Occipital lobe (tissue), 2 donors: Measurements from ENCODE around the gene ZNF138. TPM values are rescaled to one million over a fixed set of nuclear protein-coding genes. Genes with fewer than 3 reads are reported as not detected.
"Not testable (repeated sequence)": the region's sequence is repeated elsewhere in the genome, so short reads cannot be mapped to it uniquely, and the experiment has no call there.

Experiments
- DNase-seq: peaks from one replicate; lab custom pipeline; 2025; lab: John Stamatoyannopoulos, UW
- total RNA-seq: library from RNA; depleted of rRNA; stranded (reverse); fragments of >200 nt; gene quantifications from one replicate; pipeline ENCODE4 v1.2.3, GENCODE V29; 2014

The ZNF138 gene
- total RNA-seq: 65.0 TPM

DNA sequence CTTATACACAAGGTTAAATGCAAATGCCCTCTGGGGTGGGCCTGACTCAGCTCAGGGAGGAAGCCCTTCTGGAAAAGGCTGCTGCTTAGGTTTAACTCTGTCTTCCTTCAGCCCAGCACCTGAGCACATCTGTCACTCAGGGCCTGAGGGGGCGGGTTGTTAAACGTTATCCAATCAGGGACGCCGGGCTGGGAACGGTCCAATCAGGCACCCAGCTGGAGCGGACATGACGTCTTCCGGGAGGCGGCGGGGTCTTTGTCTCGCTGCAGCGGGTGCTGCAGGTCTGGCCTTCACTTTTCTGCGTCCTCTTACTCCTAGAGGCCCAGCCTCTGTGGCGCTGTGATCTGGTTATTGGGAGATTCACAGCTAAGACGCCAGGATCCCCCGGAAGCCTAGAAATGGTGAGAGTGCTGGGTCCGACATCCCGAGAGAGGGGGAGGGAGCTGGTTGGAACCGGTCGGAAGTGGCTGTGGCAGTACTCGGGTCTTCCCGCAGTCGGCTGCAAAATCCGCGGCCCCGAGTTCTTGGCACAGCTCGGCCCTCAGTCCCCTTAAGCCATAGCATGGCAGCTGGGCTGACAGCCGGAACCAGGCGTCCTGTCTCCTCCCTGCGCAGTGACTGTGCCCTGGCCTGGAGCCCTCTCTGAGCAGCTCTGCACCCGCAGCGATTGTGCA is at the start of gene ZNF138:
TSS of gene ZNF138 (plus strand) at position 258 of the 674 bp plus-strand sequence. CDS start at position 399, 141 bp downstream.
- DNase-seq: peak; percentile 96

DNA sequence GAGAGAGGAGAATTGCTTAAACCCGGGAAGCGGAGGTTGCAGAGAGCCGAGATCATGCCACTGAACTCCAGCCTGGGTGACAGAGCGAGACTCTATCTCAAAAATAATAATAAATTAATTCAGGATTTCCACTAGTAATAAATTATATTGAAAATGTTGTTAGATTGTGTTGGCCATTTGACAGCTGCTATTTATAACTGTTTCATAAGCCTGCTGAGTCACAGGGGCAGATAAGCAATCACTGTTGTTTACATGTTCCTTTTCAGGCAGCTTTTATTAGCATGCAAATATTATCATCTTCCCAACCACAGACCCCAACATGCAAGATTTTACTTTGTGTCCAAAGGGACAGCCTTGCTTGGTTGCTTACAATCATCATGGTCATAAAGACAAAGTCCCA is 49.5 kb upstream of the ZNF138 start:
- no peak for DNase-seq

DNA sequence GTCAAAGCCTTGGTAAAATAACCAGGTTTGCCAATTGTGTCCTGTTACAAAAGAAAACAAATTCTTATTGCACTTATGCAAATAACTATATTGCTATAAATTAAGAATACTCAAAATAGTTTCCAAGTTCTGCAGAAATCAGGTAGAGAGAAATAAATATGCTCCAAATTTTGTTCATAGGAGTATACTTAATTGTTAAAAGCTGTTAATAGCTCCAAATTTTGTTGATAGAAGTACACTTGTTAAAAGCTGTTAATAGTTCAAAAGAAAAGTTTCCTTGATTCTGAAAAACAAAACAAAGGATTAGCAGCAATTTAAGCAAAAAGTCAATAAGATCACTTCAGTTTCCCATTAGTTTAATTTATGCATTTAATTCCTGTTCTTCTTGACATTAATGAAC is 46.4 kb upstream of the ZNF138 start:
- DNase-seq: no peak

GRCh38 chr7:64753032-64753431 is 41.2 kb upstream of the ZNF138 start:
- no peak for DNase-seq

DNA sequence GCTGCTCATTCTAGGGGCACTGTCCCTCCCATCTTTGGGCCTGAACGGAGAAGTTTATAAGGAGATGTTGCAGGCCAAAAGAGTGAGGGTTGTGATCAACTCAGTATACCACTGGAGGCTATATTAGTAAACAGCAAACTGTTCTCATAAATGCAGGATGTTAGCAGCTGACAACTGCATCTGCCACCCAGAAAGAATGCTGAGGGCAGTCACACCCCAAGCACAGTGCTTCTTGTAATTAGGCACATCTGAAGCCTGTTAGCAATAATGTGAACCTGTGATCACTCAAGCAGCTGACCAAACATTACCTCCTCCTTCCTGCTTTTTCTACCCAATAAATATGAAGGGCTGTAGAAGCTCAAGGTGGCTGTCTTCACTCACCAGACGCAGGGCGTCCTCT is 38.4 kb upstream of the ZNF138 start:
- DNase-seq: no peak

DNA sequence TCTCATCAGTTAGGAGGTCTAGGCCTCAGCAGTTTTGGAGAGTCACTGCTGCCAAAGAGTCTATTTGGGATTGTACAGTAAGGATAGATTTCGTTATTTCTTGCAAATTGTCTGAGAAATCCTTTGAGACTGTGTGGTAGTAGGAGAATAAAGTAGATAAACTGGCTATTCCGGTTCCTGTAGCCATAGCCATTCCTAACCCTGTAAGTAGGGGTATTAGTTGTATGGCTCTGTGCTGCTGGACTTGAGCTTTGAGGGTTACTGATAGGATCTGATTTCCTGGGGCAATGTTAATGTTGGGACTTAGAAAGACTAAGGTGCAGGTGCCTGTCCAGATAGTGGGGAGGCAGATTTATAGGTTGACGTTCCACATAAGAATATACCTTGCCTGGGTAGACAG is 36.1 kb upstream of the ZNF138 start:
- DNase-seq: no peak

DNA sequence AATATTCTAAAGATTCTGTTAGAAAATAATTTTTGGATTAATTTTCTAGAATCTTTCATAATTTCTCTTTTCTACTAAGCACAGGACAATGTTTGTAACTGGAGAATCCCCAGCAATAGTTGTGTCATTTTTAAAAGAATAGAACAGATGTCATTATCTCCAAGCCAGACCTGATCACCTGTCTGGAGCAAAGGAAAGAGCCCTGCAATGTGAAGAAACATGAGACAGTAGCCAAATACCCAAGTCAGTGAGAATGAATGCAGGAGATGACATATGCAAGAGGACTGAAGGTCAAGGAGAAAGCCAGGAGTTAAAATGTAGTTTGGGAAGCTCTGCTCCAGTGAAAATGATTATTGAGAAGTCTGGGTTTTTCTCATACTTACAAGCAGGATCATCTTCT is 25.4 kb upstream of the ZNF138 start:
- DNase-seq: no peak

DNA sequence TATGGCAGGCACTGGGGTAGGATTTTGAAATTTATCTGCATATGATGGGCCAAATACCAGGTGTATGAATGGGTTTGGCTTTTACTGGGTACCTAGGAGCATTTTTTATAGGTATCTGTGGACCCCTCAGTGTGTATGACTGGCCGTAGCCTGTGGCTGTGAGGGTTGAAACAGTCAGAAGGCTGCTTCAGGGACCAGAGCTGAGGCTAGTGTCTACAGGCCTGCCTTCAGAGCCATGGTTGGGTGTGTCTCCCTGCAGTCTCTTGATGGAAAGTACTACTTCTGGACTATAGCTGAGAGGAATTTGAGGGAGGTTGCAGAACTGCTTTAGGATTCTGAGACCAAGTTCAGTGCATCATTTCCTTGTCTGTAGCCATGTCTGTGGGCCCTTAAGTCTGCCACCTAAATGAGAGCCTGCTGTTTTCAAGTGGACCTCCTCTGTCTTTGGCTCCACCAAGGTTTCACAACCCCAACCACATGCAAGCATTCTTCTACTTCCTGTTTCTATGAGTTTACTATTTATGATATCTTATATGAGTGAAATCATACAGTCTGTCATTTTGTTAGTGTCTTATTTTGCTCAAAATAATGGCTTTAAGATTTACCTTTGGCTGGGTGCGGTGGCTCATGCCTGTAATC is 19.9 kb upstream of the ZNF138 start:
- DNase-seq: no peak

GRCh38 chr7:64775289-64775688 is 18.9 kb upstream of the ZNF138 start:
- DNase-seq: no peak

GRCh38 chr7:64784842-64785241 is 9.4 kb upstream of the ZNF138 start:
- DNase-seq: not testable (repeated sequence)

- no peak for DNase-seq
These were observed 6.9 kb upstream of the ZNF138 start for GRCh38 chr7:64787295-64787694.

DNA sequence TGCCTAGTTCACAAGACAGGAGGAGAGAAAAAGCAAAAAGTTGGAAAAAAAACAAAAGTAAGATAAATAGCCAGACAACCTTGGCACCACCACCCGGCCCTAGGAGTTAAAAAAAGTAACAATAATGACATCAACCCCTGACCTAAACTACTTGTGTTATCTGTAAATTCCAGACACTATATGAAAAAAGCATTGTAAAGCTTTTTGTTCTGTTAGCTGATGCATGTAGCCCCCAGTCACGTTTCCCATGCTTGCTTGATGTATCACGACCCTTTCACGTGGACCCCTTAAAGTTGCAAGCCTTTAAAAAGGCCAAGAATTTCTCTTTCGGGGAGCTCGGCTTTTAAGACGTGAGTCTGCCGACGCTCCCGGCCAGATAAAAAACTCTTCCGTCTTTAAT is 5.0 kb upstream of the ZNF138 start:
- DNase-seq: not testable (repeated sequence)

- no peak for DNase-seq
These were observed 997 bp upstream of the ZNF138 start for GRCh38 chr7:64793106-64793755.

DNA sequence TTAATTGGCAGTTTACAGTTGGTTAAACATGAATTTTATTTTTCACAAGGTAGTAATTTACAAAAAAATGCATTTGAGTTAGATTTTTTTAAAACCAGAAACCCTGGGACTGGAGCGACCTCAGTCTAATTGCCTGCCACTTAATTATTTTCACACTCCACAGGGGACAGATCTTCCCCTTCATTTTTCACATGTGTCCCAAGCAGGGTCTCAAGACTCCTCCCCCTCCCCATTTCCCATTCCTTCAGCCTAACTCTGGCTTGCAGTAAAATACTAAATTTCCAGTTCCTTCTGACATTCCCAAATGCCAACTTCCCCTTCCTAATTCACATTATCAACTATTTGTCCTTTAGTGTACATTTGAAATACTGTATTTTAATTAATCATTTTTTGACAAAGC is 948 bp downstream of the ZNF138 start:
- DNase-seq: no peak

- DNase-seq: not testable (repeated sequence)
These were observed 4.9 kb downstream of the ZNF138 start for GRCh38 chr7:64799169-64799568.

DNA sequence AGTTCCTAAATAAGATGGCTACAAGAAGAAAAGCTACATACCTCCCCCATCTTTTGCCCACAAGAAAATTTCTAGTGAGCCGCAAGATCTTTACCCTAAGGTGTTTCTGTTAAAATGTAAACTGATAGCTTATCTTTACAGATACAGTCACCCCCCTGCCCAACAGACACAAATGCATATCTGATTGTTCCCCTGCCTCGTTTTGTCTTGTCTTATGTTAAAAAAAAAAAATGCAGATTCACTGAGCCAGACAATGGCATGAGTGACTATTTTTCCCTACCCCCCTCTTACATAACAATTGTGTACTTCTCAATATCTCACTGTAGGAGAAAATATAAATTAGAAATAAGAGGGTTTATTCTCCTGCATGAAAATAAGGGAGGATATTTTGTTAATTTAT is 8.5 kb downstream of the ZNF138 start:
- no peak for DNase-seq

GRCh38 chr7:64807731-64808365 is 13.6 kb downstream of the ZNF138 start:
- no peak for DNase-seq

DNA sequence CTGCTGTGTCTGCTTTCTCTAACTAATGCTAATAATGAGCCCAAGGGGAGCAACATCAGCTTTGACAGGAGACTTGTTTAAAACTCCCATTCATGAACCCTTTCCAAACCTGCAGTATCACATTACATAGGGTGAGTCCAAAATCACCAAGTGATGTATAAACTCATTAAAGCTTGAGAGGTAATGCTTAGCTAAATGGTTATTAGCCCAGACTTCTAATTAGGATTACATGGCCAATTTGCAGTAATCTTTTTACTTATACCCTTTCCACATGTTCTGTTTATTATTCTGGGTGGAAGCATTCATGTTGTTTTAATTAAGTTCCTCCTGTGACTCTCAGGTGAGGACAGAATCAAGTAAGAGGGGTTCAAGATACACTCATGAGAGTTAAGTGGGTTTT is 17.5 kb downstream of the ZNF138 start:
- no peak for DNase-seq

- DNase-seq: no peak
These were observed 36.7 kb downstream of the ZNF138 start for GRCh38 chr7:64830926-64831325.

DNA sequence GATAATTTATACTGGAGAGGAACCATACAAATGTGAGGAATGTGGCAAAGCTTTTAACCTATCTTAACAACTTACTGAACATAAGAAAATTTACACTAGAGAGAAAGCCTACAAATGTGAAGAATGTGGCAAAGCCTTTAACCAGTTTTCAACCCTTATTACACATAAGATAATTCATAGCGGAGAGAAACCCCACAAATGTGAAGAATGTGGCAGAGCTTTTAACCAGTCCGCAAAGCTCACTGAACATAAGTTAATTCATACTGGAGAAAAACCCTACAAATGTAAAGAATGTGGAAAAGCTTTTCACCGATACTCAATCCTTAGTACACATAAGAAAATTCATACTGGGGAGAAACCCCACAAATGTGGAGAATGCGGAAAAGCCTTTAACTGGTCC is 37.9 kb downstream of the ZNF138 start:
- no peak for DNase-seq

DNA sequence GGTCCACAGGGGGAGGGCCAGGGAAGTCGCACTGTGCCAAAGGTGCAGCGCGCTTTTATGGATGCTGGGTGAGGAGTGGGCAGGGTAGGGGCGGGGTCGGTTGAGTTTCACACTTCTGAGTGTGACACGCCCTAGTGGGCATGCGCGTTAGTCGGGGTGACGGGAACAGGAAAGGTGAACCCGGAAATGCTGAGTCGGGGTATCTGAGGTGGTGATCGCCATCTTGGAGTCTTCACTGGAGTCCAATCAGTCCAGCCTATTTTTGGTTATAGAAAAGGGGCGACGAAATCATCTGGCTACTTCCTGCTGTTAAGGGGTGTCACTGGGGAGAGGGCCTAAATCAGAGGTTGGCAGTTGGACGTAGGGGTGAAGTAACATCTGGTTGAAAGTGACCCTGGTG is 40.8 kb downstream of the ZNF138 start:
- no peak for DNase-seq

GRCh38 chr7:64835856-64836255 is 41.6 kb downstream of the ZNF138 start:
- DNase-seq: not testable (repeated sequence)
